Esophagus squamous epithelium (tissue), 4 donors: ENCODE data around the gene RHO.

Experiments used
- CTCF ChIP-seq, 6 experiments: fragments of 450-650 bp in 4 of 6; fragments of 200-600 bp in 2 of 6; sonication (generic) in 2 of 6; IDR thresholded peaks; one replicate each; pipeline ENCODE4 v1.5.1; 2016 to 2019; ENCODE audit warnings: antibody characterized with exemption in 6 of 6, mild to moderate bottlenecking in 4 of 6, moderate library complexity in 4 of 6
- POLR2A ChIP-seq, 4 donors: fragments of 450-650 bp; IDR thresholded peaks; one replicate each; pipeline ENCODE4 v1.6.1; 2017; ENCODE audit warnings: antibody characterized with exemption in 4 of 4, mild to moderate bottlenecking in 4 of 4, moderate library complexity in 3 of 4

DNA sequence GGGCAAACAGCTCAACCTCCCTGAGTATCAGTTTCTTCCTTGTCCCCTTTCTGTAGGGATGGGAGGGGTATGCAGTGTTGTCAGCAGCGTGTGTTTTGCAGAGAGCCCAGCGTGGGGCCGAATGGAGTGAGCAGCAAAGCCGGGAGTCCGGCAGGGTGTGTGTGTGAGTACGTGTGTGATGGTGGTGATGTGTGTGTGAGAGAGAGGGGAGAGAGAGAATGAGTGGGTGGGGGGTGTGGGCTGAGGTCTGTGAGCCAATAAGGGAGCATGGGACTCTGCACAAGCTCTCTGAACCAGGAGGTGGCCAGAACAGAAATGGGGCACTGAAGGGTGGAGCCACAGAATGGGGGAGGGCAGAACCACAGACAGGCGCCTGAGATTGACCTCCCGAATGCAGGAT, 44.6 kb upstream of the RHO start:
- TF ChIP-seq POLR2A (IDR thresholded peaks at IDR 0.05) (no peak), CTCF (IDR thresholded peaks at IDR 0.05) (no peak)
